Hair follicular keratinocyte (primary cell): Measurements from ENCODE around the gene DNAAF8. TPM values are rescaled to one million over a fixed set of nuclear protein-coding genes. Genes with fewer than 3 reads are reported as not detected.

Source experiments
- total RNA-seq: library from RNA; depleted of rRNA; stranded (reverse); fragments of >200 nt; gene quantifications from 2 replicates; pipeline ENCODE4 v1.2.3, GENCODE V29; 2015

The DNAAF8 gene
- 0.55 TPM in 1 of 2 replicates, not detected in the other for total RNA-seq

DNA sequence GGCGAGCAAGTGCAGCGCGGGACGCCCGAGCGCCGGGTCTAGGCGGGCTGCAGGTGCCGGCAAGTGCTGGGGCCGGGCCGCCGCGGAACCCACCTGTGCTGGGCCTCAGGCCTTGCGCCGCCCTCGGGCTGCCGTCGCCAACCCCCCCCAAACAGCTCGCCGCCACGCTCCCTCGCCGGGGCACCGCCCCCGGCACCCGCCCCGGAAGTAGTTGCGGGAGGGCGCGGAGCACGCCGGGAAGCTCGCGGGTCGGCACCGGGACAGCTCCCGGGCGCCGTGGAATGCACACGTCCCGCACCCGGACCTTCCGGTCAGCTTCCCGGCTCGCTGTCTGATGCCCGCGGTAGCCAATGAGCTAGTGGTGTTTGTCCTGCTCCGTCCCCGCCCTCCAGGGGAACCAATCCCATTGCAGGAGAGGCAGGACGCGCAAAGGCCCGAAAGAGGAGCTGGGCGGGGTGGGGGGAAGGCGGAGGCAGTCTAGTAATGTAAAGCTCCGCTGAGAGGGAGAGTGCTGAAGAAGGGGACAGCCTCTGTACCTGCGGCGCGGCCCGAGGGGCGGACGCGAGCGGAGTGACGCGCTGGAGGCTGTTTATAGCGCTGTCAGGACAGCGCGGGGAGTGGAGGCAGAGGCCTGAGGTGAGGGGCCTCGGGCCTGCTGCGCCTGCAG, at the start of gene DNAAF8, which contains the start of gene ANKS3:
DNAAF8 (plus strand) TSS at position 475 of the 667 bp plus-strand sequence. CDS start 1,978 bp downstream, outside the sequence.
ANKS3 (minus strand) TSS at position 209 of the 667 bp plus-strand sequence. CDS start 4,122 bp downstream, outside the sequence.

DNA sequence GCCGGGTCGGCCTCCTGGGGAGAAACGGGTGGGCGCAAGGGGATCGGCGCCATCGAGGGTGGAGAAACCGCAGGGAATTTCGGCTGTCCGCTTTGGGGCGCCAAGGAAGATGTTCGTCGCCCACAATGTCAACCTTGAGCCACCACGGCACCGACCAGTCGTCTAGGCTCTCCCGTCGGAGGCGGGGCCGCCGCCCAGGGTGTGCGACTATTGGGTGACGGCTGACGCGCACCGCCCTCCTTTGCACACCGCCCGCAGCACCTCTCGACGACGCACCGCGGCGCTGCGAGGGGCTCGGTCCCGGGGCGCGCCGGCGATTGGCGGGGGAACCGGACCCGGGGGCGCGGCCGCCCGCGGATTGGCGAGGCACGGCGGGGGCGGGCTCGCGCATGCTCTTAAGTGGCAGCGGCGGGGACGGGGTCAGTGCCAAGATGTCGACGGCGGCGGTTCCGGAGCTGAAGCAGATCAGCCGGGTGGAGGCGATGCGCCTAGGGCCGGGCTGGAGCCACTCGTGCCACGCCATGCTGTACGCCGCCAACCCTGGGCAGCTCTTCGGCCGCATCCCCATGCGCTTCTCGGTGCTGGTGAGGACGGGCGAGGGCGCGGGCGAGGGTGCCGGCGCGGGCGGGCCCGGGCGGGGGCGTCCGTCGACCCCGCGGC, 40.9 kb upstream of the DNAAF8 start, which contains the start of gene NUDT16L1:
NUDT16L1 (plus strand) TSS at position 267 of the 660 bp plus-strand sequence; CDS start at position 432, 165 bp downstream.

DNA sequence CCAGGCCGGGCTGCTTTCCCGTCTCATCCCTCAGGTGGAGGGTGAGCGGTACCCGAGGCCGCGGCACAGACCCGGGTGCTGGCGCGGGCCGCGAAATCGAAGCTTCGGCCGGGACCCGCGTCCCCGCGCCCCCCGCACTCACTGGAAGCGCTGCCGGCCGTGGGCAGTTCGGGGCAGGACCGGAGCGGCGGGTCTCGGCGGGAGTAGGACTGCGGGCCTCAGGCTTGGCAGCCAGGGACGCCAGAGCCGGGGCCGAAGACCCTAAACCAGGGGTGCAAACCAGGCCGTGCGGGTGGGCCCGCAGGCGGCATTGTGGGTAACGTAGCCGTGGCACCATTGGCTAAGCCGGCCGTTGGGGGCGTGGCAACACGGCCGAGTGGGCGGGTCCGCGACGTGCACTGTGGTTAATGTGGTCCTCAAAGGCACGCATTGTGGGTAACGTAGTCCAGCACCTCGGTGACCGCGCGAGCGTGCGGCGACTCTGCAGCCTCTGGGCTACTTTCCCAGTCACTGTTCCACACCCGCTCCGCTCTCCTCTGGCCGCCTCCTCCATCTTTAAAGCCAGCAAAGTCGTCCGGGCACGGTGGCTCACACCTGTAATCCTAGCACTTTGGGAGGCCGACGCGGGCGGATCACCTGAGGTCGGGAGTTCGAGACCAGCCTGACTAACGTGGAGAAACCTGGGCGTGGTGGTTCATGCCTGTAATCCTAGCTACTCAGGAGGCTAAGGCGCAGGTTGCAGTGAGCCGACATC, 32.7 kb downstream of the DNAAF8 start, which contains the start of gene ZNF500:
ZNF500 (minus strand) TSS at position 288 of the 754 bp plus-strand sequence. CDS start 1,184 bp downstream, outside the sequence.

DNA sequence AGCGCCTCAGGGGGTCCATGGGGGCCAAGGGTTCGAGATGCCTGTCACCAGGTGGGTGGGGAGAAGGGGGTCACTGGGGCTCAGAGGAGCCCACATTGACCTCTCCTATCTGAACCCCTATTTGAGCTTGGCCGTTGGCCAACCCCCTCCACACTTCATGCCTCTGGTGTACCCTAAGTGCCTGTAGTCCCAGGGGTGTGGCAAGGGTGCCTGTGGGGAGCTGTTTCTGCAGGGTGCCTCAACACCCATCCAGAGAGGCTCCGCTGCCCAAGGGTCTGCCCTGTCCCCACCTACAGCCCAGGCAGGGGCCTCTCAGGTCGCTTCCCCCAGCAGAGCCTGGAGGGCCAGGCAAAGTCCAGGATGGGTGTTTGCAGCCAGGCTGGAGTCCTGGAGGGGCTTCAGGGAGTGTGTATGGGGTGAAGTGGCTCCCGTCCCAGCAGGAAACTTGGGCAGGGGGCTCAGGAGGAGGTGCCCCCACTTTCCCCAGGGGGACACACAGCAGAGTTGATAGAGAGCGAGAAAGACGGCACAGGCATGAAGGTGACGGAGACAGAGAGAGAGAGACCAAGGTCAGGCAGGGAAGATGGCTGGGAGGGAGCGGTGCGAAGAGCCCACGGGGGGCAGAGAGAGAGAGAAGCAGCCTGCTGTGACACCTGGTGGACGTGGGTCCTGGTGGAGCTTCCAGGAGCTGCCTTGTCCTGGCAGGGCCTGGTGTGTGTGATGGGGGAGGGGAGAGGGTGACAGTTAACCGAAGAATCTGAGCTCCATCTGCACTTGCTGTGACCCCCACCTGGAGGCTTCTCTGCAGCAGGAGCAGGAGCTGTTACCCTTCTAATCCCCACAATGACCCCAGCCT, 53.5 kb downstream of the DNAAF8 start, which contains the start of gene SEPTIN12:
SEPTIN12 (minus strand) TSS at position 719 of the 856 bp plus-strand sequence; CDS start at position 19, 700 bp downstream.

DNA sequence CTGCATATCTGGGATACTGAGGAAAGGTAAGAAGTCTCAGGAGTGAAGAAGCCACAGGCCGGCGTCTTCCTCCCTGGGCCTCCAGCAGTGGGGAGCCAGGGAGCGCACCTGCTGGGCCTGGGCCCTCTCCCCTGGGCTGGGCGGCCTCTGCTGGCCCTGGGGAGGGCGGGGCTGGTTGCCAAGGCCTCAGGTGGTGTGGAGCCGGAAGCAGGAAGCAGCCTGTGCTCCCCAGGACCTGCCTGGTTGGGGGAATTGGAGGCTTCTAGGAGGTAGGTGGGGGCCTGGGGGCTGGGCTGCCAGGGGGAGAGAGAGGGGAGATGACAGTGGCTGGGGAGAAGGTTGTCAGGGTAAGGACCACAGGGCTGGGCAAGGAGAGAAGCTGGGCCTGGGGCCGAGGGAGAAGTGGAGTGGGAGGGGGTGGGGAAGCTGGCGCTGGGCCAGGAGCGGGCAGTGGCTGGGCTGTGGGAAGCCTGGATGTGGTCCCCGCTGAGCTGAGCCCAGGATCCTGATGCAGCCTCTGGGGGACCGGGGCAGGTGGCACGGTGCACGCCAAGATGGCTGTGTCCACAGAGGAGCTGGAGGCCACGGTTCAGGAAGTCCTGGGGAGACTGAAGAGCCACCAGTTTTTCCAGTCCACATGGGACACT, 61.0 kb downstream of the DNAAF8 start, which contains the start of gene SMIM22:
SMIM22 (plus strand) TSS at position 189 of the 647 bp plus-strand sequence; CDS start at position 555, 366 bp downstream.

Other genes starting within 250 kb of the DNAAF8 start
- gene CDIP1, start 195.8 kb upstream of the DNAAF8 start, total RNA-seq, result 38.1 and 39.1 TPM in 2 replicates
- gene C16orf96, start 178.2 kb upstream of the DNAAF8 start, total RNA-seq, result not detected in 2 replicates
- 10.9 and 11.0 TPM in 2 replicates for gene UBALD1, start 119.6 kb upstream of the DNAAF8 start, total RNA-seq
- gene MGRN1, start 109.7 kb upstream of the DNAAF8 start, total RNA-seq, result 15.9 and 17.5 TPM in 2 replicates
- 28.0 and 37.7 TPM in 2 replicates for gene NUDT16L1, start 41.0 kb upstream of the DNAAF8 start, total RNA-seq
- gene ANKS3, start 266 bp upstream of the DNAAF8 start, total RNA-seq, result 12.6 and 17.0 TPM in 2 replicates
- 3.4 and 7.4 TPM in 2 replicates for gene ZNF500, start 32.6 kb downstream of the DNAAF8 start, total RNA-seq
- gene SEPTIN12, start 53.8 kb downstream of the DNAAF8 start, total RNA-seq, result not detected in 2 replicates
- gene SMIM22, start 60.8 kb downstream of the DNAAF8 start, total RNA-seq, result 1.2 TPM in 1 of 2 replicates, not detected in the other
- gene ROGDI, start 68.1 kb downstream of the DNAAF8 start, total RNA-seq, result 21.0 and 23.0 TPM in 2 replicates
- 20.8 and 27.3 TPM in 2 replicates for gene GLYR1, start 112.8 kb downstream of the DNAAF8 start, total RNA-seq
- gene UBN1, start 112.9 kb downstream of the DNAAF8 start, total RNA-seq, result 23.0 and 23.5 TPM in 2 replicates
- 27.0 and 51.1 TPM in 2 replicates for gene PPL, start 202.6 kb downstream of the DNAAF8 start, total RNA-seq
- 0.08 TPM in 1 of 2 replicates, not detected in the other for gene SEC14L5, start 223.8 kb downstream of the DNAAF8 start, total RNA-seq